MM.1S (cell line): ENCODE results near the gene TCERG1L.

Experiments used
- DNase-seq: peaks from one replicate; pipeline ENCODE4 v3.0.0-alpha.2; 2015
- H2AFZ ChIP-seq: fragments of 300-600 bp; sonication (generic); 2 replicates; pipeline ENCODE4 v1.6.0; 2016; ENCODE audit warnings: antibody characterized with exemption, low read length
- H3F3A ChIP-seq: fragments of 300-600 bp; sonication (generic); 2 replicates; pipeline ENCODE4 v1.6.1; 2016; ENCODE audit warnings: mild to moderate bottlenecking, antibody characterized with exemption, low read length, moderate library complexity, mixed read lengths; ENCODE audit not compliant: insufficient read depth
- H3K27ac ChIP-seq: fragments of 300-600 bp; sonication (generic); 2 replicates; pipeline ENCODE4 v1.5.1; 2016; ENCODE audit warnings: mild to moderate bottlenecking, low read length
- H3K27me3 ChIP-seq: fragments of 300-600 bp; sonication (generic); replicated peaks from 2 replicates; pipeline ENCODE4 v1.6.0; 2016; ENCODE audit warnings: low read length; ENCODE audit not compliant: insufficient read depth
- H3K36me3 ChIP-seq: fragments of 300-600 bp; sonication (generic); replicated peaks from 2 replicates; pipeline ENCODE4 v1.6.1; 2016; ENCODE audit warnings: mild to moderate bottlenecking, low read length, mixed read lengths; ENCODE audit not compliant: insufficient read depth
- H3K4me1 ChIP-seq: fragments of 300-600 bp; sonication (generic); 2 replicates; pipeline ENCODE4 v1.6.1; 2016; ENCODE audit warnings: low read length, mixed read lengths
- H3K4me2 ChIP-seq: fragments of 300-600 bp; sonication (generic); 2 replicates; pipeline ENCODE4 v1.6.0; 2016; ENCODE audit warnings: low read depth, low read length
- H3K4me3 ChIP-seq: fragments of 300-600 bp; sonication (generic); 2 replicates; pipeline ENCODE4 v1.5.1; 2016; ENCODE audit warnings: low read length, mixed read lengths
- H3K79me2 ChIP-seq: fragments of 300-600 bp; sonication (generic); 2 replicates; pipeline ENCODE4 v1.6.1; 2016; ENCODE audit warnings: mixed run types, low read length, mixed read lengths
- H3K9ac ChIP-seq: fragments of 300-600 bp; sonication (generic); 2 replicates; pipeline ENCODE4 v1.6.1; 2016; ENCODE audit warnings: low read length, mixed read lengths
- H3K9me2 ChIP-seq: fragments of 300-600 bp; sonication (generic); replicated peaks from 2 replicates; pipeline ENCODE4 v1.6.1; 2016; ENCODE audit warnings: mild to moderate bottlenecking, low read length, mixed read lengths; ENCODE audit not compliant: insufficient read depth
- H3K9me3 ChIP-seq: fragments of 300-600 bp; sonication (generic); replicated peaks from 2 replicates; pipeline ENCODE4 v1.6.1; 2016; ENCODE audit warnings: mild to moderate bottlenecking, low read length, mixed read lengths; ENCODE audit not compliant: insufficient read depth
- H4K20me1 ChIP-seq: fragments of 300-600 bp; sonication (generic); 2 replicates; pipeline ENCODE4 v1.6.1; 2016; ENCODE audit warnings: mild to moderate bottlenecking, low read length, moderate library complexity, mixed read lengths; ENCODE audit not compliant: insufficient read depth
- CTCF ChIP-seq: fragments of 300-600 bp; sonication (generic); IDR thresholded peaks from 2 replicates; pipeline ENCODE4 v1.5.1; 2016; ENCODE audit warnings: antibody characterized with exemption, low read length, mixed read lengths
- EZH2 ChIP-seq: fragments of 300-600 bp; sonication (generic); optimal IDR thresholded peaks from 2 replicates; pipeline ENCODE3; 2017; ENCODE audit warnings: low read depth, mild to moderate bottlenecking, antibody characterized with exemption, low read length, mixed read lengths
- EZH2phosphoT487 ChIP-seq: fragments of 300-600 bp; sonication (generic); IDR thresholded peaks from 2 replicates; pipeline ENCODE4 v1.6.1; 2018; ENCODE audit warnings: antibody characterized with exemption, low read length

The TCERG1L gene

GRCh38 chr10:131111471-131112080 lies 199.9 kb downstream of the TCERG1L start:
- no peak overlapping the region for H2AFZ ChIP-seq
- H3K36me3 ChIP-seq = no peaks in the 10 kb centered on the region
- no peak for DNase-seq
- no peaks in the 10 kb centered on the region for H3F3A ChIP-seq
- no peaks in the 10 kb centered on the region for H3K4me1 ChIP-seq
- no peak for TF ChIP-seq EZH2phosphoT487
- no peak for TF ChIP-seq EZH2
- no peak for TF ChIP-seq CTCF
- H3K9ac ChIP-seq = no peak overlapping the region
- no peaks in the 10 kb centered on the region for H4K20me1 ChIP-seq
- H3K79me2 ChIP-seq = no peaks in the 10 kb centered on the region
- no peak overlapping the region for H3K4me3 ChIP-seq
- H3K9me3 ChIP-seq = no peaks in the 10 kb centered on the region
- H3K27me3 ChIP-seq = no peaks in the 10 kb centered on the region
- H3K27ac ChIP-seq = no peak overlapping the region
- H3K4me2 ChIP-seq = no peak overlapping the region
- H3K9me2 ChIP-seq = no peaks in the 10 kb centered on the region

DNA sequence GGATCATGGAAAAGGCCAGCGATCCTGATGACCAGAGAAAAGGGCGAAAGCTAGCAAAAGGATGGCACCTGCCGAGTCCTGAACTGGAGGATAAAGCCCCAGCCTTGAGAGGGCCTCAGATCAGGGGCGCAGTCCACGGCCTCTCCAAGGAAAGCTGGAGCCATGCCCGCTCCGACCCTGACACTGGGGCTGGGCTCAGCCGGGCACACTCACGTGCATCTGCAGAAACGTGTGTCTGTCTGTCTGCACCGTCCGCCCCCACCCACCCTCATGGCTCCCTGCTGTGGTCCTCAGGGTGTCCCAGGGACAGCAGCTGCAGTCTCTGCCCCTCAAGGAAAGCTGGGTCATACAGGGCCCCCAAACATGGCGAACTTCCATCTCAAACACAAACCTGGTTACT lies 200.5 kb downstream of the TCERG1L start:
- no peak for DNase-seq
- Histone ChIP-seq H3K27me3 (no peaks in the 10 kb centered on the region), H2AFZ (no peak overlapping the region), H3K36me3 (no peaks in the 10 kb centered on the region), H4K20me1 (no peaks in the 10 kb centered on the region), H3K79me2 (no peaks in the 10 kb centered on the region), H3K9ac (no peak overlapping the region), H3K9me3 (no peaks in the 10 kb centered on the region), H3K4me2 (no peak overlapping the region), H3K4me3 (no peak overlapping the region), H3F3A (no peaks in the 10 kb centered on the region), H3K4me1 (no peaks in the 10 kb centered on the region), H3K27ac (no peak overlapping the region), H3K9me2 (no peaks in the 10 kb centered on the region)
- TF ChIP-seq EZH2phosphoT487 (no peak), CTCF (no peak), EZH2 (no peak)

GRCh38 chr10:131110241-131110783 lies 201.2 kb downstream of the TCERG1L start:
- TF ChIP-seq EZH2phosphoT487 (no peak), EZH2 (no peak), CTCF (no peak)
- Histone ChIP-seq H3K9ac (no peak overlapping the region), H3K27ac (no peak overlapping the region), H3K9me3 (no peaks in the 10 kb centered on the region), H3K79me2 (no peaks in the 10 kb centered on the region), H4K20me1 (no peaks in the 10 kb centered on the region), H2AFZ (no peak overlapping the region), H3K36me3 (no peaks in the 10 kb centered on the region), H3K4me2 (no peak overlapping the region), H3K27me3 (no peaks in the 10 kb centered on the region), H3K9me2 (no peaks in the 10 kb centered on the region), H3F3A (no peaks in the 10 kb centered on the region), H3K4me3 (no peak overlapping the region), H3K4me1 (no peaks in the 10 kb centered on the region)
- DNase-seq = no peak
